NCI-H2196 (cell line): Measurements from ENCODE around the gene PTX3.

ENCODE experiments used
- DNase-seq: peaks from one replicate; lab custom pipeline; 2025; ENCODE audit not compliant: unreplicated experiment; lab: John Stamatoyannopoulos, UW

Gene PTX3

GRCh38 chr3:157471064-157471463, 34.4 kb downstream of the PTX3 start:
- no peak for DNase-seq

- no peak for DNase-seq
Measured at GRCh38 chr3:157472648-157473047, 36.0 kb downstream of the PTX3 start.

GRCh38 chr3:157475921-157476414, 39.3 kb downstream of the PTX3 start:
- no peak for DNase-seq

- DNase-seq: no peak
Measured at GRCh38 chr3:157477441-157477840, 40.8 kb downstream of the PTX3 start.

- no peak for DNase-seq
Measured at GRCh38 chr3:157479464-157480243, 43.0 kb downstream of the PTX3 start.

GRCh38 chr3:157487339-157487738, 50.7 kb downstream of the PTX3 start:
- DNase-seq: no peak

GRCh38 chr3:157488144-157488543, 51.5 kb downstream of the PTX3 start:
- no peak for DNase-seq

- DNase-seq: no peak
Measured at GRCh38 chr3:157491136-157491535, 54.5 kb downstream of the PTX3 start.
